HFF-Myc (cell line): ENCODE measurements around the gene PRRX1.

Experiments
- DNase-seq: peaks from one replicate; pipeline ENCODE4 v3.0.0-alpha.2; 2011; ENCODE audit warnings: low read depth; ENCODE audit errors: extremely low read depth
- H3K4me3 ChIP-seq: replicated peaks from 2 replicates; pipeline ENCODE4 v1.5.1; 2011; ENCODE audit warnings: low read depth, mild to moderate bottlenecking, control low read depth, low read length
- CTCF ChIP-seq: IDR thresholded peaks from 2 replicates; pipeline ENCODE4 v1.5.1; 2012; ENCODE audit warnings: mild to moderate bottlenecking, low read depth, low read length, control low read depth; ENCODE audit errors: missing control alignments

PRRX1 gene

GRCh38 chr1:170703591-170703990 lies 39.7 kb downstream of the PRRX1 start:
- no peak for DNase-seq
- no peak overlapping the region for H3K4me3 ChIP-seq
- no peak for TF ChIP-seq CTCF

GRCh38 chr1:170704256-170704655 lies 40.3 kb downstream of the PRRX1 start:
- DNase-seq, result no peak
- no peak overlapping the region for H3K4me3 ChIP-seq
- no peak for TF ChIP-seq CTCF

- H3K4me3 ChIP-seq, result no peak overlapping the region
- no peak for TF ChIP-seq CTCF
- DNase-seq, result no peak
Measured at GRCh38 chr1:170705981-170706380, 42.0 kb downstream of the PRRX1 start.

- TF ChIP-seq CTCF, result no peak
- no peak overlapping the region for H3K4me3 ChIP-seq
- DNase-seq, result no peak
Measured at GRCh38 chr1:170707117-170707516, 43.2 kb downstream of the PRRX1 start.

- H3K4me3 ChIP-seq, result no peak overlapping the region
- no peak for TF ChIP-seq CTCF
- DNase-seq, result peak; percentile 93
Measured at GRCh38 chr1:170707959-170708655, 44.2 kb downstream of the PRRX1 start.

- DNase-seq, result no peak
- H3K4me3 ChIP-seq, result no peak overlapping the region
- TF ChIP-seq CTCF, result no peak
Measured at GRCh38 chr1:170711682-170712081, 47.8 kb downstream of the PRRX1 start.

- TF ChIP-seq CTCF, result no peak
- no peak for DNase-seq
- no peak overlapping the region for H3K4me3 ChIP-seq
Measured at GRCh38 chr1:170714163-170714562, 50.2 kb downstream of the PRRX1 start.
